ENCODE measurements around the gene CDH16. TPM values are rescaled to one million over a fixed set of nuclear protein-coding genes. Genes with fewer than 3 reads are reported as not detected.
A peak's percentile ranks its signal among the peaks of the same experiment; 100 is the strongest.

The CDH16 gene
- total and polyA plus RNA-seq, 2 of the 13 experiments (the other 11 are each of a cell fraction or from before 2014, with no cell fraction given): 2.7 to 3.9 TPM

- TF ChIP-seq ZNF687 (CRISPR knock-in tag; IDR thresholded peaks at IDR 0.05) (peak; percentile 96), ARNT2 (CRISPR knock-in tag; IDR thresholded peaks at IDR 0.05; ENCODE audit: low read depth) (peak; percentile 96), ZNF564 (CRISPR knock-in tag; IDR thresholded peaks at IDR 0.05) (peak; percentile 93), ESRRA (CRISPR knock-in tag; IDR thresholded peaks at IDR 0.05; ENCODE audit: low read depth) (0 out of 2 replicates have a peak, but pooled peaks have one; percentile 29), PLSCR1 (CRISPR knock-in tag; IDR thresholded peaks at IDR 0.05; ENCODE audit: borderline replicate concordance) (peak; percentile 5; the same call in 1 of the 2 replicates), SIN3A (IDR thresholded peaks at IDR 0.05; ENCODE audit: borderline replicate concordance, low read depth, low read length) (peak; percentile 96), ETV6 (CRISPR knock-in tag; conservative IDR thresholded peaks at IDR 0.05) (peak; percentile 87), SOX6 (IDR thresholded peaks at IDR 0.05) (no peak), SOX6 (CRISPR knock-in tag; IDR thresholded peaks at IDR 0.05) (peak; percentile 79), ZNF543 (CRISPR knock-in tag; IDR thresholded peaks at IDR 0.05) (no peak), ZNF414 (CRISPR knock-in tag; IDR thresholded peaks at IDR 0.05) (peak; percentile 70; the same call in 1 of the 2 replicates), SAFB2 (CRISPR knock-in tag; IDR thresholded peaks at IDR 0.05; ENCODE audit: borderline replicate concordance, low read depth) (peak; percentile 81; the same call in 1 of the 2 replicates), PTBP1 (IDR thresholded peaks at IDR 0.05; ENCODE audit: low read depth, low read length, poor library complexity, severe bottlenecking) (no peak), HOXA3 (CRISPR knock-in tag; IDR thresholded peaks at IDR 0.05) (peak; percentile 96), ZNF136 (CRISPR knock-in tag; IDR thresholded peaks at IDR 0.05; ENCODE audit: low read depth) (peak; percentile 47; the same call in 1 of the 2 replicates), ZBTB10 (CRISPR knock-in tag; IDR thresholded peaks at IDR 0.05; ENCODE audit: borderline replicate concordance) (peak; percentile 85; the same call in 1 of the 2 replicates), ZNF780A (CRISPR knock-in tag; IDR thresholded peaks at IDR 0.05) (peak; percentile 31; the same call in 1 of the 2 replicates), ZNF121 (CRISPR knock-in tag; IDR thresholded peaks at IDR 0.05) (peak; percentile 62; the same call in 1 of the 2 replicates), ZFP90 (CRISPR knock-in tag; IDR thresholded peaks at IDR 0.05; ENCODE audit: borderline replicate concordance) (peak; percentile 97)
These were observed 15.6 kb upstream of the CDH16 start, which contains the start of gene CIAO2B (continued) for GRCh38 chr16:66934138-66934838.

Measured in HepG2 (cell line).